GOT3 (cell line): ENCODE results near the gene RBM47.
"Not testable (repeated sequence)": the region's sequence is repeated elsewhere in the genome, so short reads cannot be mapped to it uniquely, and the experiment has no call there.

Experiments
- DNase-seq: peaks from one replicate; lab custom pipeline; 2025; ENCODE audit warnings: mixed read lengths; lab: John Stamatoyannopoulos, UW

RBM47 gene

GRCh38 chr4:40439519-40439918, 190.1 kb downstream of the RBM47 start:
- no peak for DNase-seq

- DNase-seq, result no peak
These were observed 191.2 kb downstream of the RBM47 start for GRCh38 chr4:40438384-40439026.

DNA sequence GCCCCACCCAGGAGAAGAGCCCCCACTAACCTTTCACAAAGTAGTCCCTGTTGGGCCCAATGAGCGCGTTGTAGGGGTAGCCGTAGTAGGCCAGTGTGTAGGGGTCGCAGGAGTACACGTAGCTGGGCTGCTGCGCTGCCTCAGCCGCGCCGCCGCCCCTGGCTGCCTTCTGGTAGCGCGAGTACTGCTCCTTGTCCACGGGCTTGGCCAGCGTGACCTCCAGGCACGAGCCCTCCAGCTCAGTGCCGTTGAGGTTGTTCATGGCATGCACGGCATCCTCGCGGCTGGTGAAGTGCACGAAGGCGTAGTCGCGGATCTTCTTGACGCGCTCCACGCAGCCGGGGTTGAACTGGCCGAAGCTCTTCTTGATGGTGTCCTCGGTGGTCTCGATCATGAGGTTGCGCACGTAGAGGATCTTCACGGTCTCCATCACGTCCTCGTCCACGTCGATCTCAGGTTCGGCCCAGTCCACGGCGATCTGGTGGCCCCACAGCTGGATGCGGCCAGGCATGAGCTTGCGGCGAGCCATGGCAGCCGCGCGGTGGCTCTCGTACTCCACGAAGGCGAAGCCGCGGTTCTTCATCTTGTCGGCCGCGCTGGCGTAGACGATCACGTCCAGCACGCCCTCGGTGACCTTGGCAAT, 191.8 kb downstream of the RBM47 start:
- DNase-seq, result no peak

DNA sequence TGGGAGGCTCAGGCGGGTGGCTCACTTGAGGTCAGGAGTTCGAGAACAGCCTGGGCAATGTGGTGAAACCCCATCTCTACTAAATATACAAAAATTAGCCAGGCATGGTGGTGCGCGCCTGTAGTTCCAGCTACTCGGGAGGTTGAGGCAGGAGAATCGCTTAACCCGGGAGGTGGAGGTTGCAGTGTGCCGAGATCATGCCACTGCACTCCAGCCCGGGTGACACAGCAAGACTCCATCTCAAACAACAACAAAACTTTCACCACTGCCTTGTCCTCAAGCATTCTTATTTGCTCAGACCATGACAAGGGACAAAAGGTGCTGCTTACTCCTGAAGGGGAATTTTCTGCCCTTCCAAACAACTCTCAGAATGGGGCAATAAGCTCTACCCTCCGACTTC, 194.4 kb downstream of the RBM47 start:
- DNase-seq, result not testable (repeated sequence)

DNA sequence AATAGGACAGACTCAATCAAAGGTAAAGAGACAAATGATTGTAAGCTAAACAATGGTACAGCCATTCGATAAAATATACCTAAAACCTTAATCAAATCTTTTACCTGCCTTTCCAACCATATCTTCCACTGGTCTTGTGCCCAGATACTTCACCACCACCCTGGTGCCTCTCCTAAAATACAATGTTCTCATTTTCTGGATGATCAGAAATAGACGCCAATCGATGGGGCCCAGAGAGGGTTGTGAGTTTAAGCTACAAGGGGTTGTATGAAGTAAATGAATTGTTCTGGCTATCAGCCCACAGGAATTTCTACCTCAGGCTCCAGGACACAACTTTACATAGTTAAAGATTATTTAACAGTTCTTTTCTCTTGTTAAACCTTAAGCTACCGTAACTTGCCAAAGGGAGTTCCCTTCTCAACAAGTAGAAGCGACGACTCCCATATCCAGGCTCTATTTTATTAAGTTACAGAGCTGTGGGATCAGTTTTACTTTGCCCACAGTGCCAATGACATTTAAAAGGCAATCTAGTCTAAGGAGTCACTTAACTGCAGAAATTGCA, 195.5 kb downstream of the RBM47 start:
- DNase-seq, result no peak

GRCh38 chr4:40432504-40432903, 197.2 kb downstream of the RBM47 start:
- no peak for DNase-seq

GRCh38 chr4:40427871-40428270, 201.8 kb downstream of the RBM47 start:
- DNase-seq, result not testable (repeated sequence)

DNA sequence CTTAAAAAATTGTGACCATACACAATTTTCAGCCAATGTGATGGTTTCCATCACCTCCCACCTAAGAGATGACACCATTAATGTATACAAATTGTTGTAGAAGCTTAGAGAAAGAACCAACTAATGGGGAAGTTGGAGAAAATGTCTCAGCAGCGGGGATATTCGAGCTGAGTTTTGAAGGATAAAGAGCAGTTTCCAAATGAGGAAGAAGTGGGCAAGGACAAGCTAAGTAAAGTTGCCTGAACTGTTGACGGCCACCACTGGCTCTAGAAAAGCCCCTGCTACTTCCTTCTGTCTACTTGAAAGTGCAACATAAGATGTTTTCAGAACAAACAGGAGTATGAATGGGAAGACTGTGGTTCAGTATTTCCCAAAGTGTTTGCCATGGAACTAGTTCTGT, 202.5 kb downstream of the RBM47 start:
- DNase-seq, result no peak

- DNase-seq, result no peak
These were observed 203.7 kb downstream of the RBM47 start for GRCh38 chr4:40425799-40426574.

GRCh38 chr4:40423735-40424134, 205.9 kb downstream of the RBM47 start:
- no peak for DNase-seq

DNA sequence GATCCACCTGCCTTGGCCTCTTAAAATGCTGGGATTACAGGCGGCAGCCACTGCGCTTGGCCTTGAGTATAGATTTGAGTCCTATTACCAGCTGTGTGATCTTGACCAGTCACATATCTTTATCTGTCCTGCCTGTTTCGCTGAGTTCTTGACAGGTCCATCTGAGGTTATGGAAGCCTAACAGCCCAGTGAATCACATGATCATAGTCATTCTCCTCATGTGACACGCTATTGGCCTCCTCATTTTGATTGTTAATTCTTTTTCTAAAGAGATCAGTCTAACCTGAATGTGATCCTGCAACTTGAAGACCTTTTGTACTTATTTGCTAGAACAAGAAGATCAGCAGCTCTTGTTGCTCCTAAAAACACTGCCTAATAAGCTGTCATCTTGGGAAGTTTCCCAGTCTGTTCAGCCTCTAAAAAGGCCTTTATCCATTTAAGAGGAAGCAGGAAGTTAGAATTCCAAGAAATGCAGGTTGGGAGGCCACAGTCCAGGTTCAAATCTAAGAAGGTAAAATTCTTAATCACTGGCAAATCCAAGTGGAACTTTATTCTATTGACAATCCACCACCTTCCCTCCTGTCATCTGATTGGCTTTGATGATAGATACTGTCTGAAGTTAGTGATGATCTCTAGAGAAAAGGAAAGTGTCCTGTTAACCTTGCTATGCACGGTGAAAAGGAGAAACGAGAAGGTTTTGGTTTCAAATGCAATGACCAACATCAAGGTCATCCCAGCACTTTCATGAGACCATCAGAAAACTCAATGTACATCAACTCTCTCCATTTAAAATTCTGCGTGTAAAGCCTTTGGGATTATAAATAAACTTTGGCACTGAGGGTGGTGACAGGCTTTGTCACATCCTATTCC, 207.6 kb downstream of the RBM47 start:
- no peak for DNase-seq

DNA sequence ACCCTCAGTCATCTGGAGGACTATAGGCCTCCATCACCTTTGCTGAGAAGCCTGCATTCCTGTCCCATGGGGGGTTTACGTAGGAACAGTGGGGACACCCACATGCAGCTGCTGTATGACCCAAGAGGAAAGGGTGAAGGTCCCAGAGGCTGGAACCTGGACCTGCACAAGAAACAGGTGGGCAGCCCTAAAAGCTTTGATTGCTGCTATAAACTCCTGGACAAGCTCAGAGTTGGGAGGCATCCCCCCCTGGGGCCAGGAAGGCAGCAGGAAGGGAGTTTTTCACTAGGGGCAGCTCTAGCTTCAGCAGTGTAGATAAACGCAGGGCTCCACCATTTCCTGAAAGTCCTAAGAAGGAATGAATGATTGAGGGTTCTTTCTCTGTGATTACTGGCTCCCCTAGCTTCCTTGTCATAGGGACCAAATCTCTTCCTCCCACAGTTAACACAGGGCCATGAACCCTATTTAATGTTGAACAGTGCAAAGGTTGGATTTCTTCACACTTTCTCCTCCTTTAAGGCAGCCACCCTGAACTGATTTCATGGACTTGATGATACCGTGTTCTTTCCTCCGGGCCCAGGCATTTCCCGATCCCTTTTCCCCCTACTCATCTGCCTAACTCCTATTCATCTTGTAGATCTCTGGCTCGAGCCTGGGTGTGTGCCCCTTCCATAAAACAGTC, 210.3 kb downstream of the RBM47 start:
- DNase-seq, result no peak

- DNase-seq, result no peak
These were observed 211.0 kb downstream of the RBM47 start for GRCh38 chr4:40418430-40419230.

- DNase-seq, result no peak
These were observed 211.7 kb downstream of the RBM47 start for GRCh38 chr4:40417941-40418340.

GRCh38 chr4:40414673-40415072, 215.0 kb downstream of the RBM47 start:
- no peak for DNase-seq

GRCh38 chr4:40412866-40413795, 216.5 kb downstream of the RBM47 start:
- no peak for DNase-seq

GRCh38 chr4:40412388-40412787, 217.3 kb downstream of the RBM47 start:
- DNase-seq, result no peak

GRCh38 chr4:40409835-40410234, 219.8 kb downstream of the RBM47 start:
- DNase-seq, result no peak

DNA sequence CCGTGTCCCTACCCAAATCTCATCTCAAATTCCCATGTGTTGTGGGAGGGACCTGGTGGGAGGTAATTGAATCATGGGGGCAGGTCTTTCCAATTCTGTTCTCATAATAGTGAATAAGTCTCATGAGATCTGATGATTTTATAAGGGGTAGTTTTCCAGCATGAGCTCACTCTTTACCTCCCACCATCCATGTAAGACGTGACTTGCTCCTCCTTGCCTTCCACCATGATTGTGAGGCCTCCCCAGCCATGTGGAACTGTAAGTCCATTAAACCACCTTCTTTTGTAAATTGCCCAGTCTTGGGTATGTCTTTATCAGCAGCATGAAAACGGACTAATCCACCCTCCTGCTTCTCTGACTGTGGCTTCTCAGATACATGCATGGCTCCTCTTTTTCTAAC, 222.2 kb downstream of the RBM47 start:
- DNase-seq, result not testable (repeated sequence)
